GM18870 (cell line): Measurements from ENCODE around the gene TMEM39A.

Experiments
- ATAC-seq: cut with Tn5 transposase; IDR thresholded peaks from one replicate; pipeline ENCODE4 v1.9.1; 2021; ENCODE audit warnings: moderate library complexity; ENCODE audit not compliant: unreplicated experiment

The TMEM39A gene

DNA sequence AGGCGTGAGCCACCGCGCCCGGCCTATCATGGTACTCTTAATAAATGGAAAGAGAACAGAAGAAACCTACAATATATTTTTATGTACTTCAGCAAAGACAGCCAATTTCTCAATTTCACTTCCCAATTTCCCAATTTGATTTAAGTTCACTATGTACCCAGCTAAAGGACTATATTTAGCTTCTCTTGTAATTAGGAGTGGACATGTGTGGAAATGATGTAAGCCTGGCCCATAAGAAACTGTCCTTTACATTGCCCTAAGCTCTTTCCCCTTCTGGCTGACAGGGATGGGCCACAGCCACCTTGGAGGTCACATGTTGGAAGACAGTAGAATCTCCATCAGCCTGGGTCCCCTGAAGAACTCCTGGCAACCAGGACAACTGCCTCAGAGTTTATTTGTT, 6.2 kb downstream of the TMEM39A start:
- ATAC-seq = no peak

DNA sequence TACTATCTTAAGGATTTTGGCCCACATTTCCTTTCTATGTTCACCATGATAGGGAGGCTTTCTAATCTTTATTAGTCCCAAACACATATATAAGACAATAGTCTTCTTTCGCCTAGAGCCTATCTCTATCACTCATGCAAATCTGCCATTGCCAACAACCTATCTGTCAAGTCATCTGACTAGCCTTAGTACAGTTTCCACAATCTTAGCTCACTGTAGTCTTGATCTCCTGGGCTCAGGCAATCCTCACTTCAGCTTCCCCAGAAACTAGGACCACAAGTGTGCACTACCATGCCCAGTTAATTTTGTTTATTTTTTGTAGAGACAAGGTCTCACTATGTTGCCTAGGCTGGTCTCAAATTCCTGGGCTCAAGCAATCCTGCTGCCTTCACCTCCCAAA, 6.9 kb downstream of the TMEM39A start:
- no peak for ATAC-seq

DNA sequence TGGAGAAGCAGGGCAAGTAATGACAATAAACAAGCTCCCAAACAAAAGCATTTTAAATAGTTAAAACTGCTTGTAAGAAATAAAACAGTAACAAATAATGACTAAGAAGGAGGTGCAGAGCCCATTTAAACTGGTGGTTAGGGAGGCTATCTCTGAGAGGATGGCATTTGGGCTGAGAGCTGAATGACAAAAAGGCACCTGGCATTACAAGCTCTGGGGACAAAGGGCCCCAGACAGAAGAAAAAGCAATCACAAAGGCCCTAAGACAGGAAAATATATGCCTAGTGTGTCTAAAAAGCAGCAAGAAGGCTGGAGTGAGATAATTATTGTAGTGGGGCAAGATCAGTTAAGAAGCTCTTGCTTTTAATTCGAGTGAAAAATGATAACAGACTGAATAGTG, 9.6 kb downstream of the TMEM39A start:
- no peak for ATAC-seq

DNA sequence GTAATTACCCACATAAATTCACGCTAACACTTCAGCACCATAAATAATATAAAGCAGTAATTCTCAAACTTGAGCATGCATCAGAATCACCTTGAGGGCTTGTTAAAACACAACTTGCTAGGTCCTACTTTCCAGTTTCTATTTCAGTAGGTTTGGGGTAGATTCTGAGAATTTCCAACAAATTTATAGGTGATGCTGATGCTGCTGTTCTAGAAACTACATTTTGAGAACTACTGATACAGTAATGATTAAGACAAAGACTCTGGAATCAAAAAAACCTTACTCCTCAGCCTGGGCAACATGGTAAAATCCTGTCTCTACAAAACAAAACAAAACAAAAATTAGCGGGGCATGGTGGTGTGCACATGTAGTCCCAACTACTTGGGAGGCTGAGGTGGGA, 18.8 kb downstream of the TMEM39A start:
- no peak for ATAC-seq

DNA sequence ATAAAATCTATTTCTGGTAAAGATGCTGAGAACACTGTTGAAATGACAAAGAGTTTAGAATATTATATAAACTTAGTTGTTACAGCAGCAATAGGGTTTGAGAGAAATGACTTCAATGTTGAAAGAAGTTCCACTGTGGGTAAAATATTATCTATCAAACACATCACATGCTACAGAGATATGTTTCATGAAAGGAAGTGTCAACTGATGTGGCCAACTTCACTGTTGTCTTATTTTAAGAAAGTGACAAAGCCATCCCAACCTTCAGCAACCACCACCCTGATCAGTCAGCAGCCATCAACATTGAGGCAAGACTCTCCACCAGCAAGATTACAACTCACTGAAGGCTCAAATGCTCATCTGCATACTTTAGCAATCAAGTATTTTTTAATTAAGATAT, 20.2 kb downstream of the TMEM39A start:
- ATAC-seq = no peak

DNA sequence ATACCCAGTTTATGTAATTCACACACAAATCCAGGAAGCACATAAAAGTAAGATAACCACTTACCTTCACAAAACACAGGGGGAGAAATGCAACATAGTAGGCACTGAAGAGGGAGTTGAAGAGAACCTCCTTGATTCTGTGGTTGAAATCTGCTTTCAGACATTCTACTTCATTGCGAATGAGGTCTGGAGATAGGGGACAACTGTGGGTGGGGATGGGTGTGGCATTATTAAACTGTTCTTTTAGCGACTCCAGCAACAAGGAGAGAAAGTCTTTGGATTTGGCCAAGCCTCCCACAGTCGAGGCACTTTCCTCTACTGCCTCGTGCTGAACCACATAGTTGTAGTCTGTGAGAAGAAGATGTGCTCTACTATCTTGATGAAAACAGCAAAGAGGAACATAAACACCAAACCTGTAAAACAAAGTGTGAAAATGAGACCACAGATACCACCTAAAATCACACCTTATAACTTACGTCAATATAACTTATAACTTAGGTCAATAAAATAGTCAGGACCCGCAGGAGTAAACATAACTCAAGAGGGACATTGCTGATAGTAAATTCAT, 25.6 kb downstream of the TMEM39A start:
- ATAC-seq = no peak

DNA sequence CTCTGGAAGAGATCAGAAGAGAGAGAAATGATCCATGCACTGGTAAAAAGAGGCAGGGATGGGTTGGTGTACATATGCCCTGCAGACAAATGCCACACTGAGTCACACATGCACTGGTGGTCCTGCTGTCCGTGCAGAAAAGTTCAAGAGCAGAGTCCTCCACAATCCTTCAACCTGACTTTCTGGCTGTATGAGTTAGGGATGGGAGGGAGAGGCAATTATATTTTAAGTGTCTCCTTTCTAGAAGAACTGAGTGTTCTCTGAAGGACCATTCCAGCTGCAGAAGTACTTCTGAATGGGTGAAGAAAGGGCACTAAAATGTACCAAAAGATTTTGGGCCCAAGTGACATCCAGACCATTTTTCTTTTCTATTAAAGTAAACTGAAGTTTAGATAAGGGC, 26.4 kb downstream of the TMEM39A start:
- no peak for ATAC-seq

DNA sequence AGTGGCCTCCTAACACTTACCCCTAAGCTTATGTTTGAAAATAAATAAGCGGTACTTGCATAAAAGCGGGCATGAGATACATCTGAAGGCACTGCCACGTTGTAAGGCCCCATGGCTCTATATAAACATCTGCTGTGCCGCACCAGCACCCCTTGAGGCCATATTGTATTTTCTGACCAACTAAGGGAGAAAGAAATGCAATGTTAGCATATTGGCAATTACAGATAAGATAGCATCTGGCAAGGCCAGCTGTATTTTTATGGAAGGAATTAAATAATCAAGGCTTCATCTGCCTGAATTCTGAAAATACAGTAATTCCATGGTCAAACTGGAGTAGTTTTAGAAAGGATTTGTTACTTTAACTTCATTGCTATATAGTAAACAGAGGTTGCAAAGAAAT, 28.7 kb downstream of the TMEM39A start:
- ATAC-seq = no peak

DNA sequence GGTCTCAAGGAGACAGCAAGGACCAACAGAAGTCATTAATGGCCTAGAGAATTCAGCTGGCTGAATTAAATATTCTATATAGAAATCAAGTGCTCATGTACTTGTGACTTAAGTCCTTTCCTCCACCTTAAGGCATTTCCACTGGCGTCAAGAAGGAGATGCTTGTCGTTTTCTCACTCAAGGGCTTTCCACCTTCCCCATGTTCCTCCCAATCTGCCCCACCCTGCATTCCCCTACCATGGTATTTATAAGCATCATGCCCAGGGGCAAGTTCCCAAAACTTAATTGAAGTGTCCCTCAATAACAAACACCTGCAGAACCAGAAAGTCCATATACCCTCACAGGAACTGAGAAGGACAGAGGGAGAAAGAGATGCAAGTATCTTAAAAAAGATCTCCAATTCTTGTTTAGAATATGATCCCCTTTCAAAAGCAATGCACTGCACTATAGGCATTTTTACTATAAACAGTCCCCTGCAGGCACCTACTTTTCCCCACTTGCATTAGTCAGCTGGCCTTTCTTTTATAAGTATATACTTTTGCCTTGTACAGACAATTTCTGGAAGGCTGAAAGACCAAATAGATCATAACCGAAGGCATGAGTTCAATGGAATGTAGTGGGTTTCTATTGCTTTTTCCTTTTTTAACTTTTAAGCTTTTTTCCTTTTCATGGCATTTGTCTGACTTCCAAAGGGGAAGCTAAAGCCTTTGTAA, 29.6 kb downstream of the TMEM39A start:
- no peak for ATAC-seq

DNA sequence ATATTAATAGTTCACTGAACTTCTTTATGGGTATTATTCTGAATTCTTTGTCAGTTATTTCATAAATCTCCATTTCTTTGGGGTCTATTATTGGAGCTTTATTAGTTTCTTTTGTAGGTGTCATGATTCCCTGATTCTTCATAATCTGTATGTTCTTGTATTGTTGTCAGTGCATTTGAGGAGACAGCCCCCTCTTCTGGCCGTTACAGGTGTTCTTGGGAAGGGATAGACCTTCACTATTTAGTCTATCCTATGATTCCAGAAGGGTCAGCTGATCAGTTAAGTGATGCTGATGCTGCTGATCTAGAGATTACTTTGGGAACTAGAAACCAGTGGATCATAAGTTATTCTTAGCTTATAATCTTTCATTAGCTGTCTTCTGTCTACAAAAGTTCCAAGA, 34.9 kb downstream of the TMEM39A start:
- no peak for ATAC-seq

DNA sequence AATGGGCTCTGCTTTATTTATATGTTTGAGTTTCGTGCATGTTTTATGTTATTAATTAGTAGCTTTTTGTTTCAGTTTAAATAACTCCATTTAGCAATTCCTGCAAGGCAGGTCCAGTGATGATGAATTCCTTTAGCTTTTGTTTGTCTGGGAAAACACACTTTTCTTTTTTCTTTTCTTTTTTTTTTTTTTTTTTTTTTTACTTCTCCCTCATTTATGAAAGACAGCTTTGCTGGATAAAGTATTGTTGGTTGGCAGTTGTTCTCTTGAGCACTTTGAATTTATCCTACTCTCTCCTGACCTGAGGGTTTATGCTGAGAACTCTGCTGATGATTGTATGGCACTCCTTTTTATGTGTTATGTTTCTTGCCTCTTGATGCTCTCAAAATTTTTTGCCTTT, 35.7 kb downstream of the TMEM39A start:
- no peak for ATAC-seq

DNA sequence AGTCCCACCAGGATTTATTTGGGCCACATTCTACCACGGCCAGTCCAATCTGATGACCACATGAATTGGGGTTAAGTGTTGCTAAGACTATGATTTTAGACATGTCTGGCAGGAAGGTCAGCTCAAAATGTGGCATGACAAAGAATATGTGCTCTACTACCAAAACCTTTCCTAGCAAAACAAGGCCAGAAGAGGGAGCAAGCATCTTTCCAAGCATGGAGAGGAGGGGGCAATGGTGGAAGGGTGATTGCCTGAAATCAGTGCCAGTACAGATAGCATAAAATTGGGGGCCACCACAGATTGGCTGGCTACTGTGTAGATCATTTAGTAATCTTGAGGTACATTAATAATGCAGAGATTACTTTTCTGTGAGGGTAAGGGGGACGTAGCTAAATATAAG, 43.2 kb downstream of the TMEM39A start:
- no peak for ATAC-seq

DNA sequence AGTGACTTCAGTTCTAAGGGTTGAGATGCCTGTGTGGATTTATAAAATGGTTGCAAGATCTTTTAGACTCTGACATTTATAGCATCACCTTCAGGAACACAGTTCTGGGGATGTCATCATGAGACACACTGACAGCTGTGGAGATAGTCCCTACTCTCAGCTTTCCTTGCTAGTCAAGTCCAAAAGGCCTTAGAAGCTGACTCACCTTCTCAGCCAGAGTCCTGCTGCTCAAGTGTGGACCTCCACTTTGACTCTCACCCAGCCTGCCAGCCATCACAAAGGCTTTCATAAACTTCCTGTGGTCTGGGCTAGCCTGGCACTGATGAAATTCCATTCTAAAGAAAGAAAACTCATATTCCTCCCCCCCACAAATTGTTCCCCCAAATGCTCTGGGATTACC, 44.8 kb downstream of the TMEM39A start:
- no peak for ATAC-seq

DNA sequence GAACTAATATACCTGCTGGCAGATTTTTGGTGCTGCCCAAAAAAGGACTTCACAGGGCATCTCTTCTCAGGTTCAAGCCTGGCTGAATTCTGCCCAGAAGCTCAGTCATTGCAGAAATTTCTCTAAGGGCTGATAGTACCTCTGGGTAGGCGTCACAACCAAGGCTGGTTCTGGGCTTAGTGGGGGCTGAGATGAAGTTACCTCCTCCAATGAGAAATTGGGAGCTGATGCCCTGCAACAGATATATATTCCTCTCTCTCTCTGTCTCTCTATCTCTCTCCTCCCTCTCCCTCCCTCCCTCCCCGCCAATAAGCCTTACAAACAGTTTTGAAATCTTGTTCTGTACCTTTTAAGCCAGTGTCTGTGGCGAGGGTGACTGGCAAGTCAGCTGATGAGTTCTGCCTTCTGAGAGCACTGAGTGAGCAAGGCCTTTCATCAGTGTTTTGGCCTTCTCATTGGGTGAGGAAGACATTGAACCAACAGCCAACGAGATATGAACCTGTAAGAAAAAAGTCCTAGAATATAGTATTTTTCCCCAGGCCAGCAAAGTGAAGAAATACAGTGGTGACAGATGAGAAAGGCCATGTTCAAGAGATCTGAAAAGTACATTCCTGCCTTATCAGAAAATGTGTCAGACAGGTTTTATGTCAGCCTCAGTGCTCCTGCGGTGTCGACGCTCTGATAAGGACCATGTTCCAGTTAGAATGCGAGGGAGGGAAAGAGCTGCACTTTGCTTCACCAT, 45.5 kb downstream of the TMEM39A start:
- ATAC-seq = no peak

DNA sequence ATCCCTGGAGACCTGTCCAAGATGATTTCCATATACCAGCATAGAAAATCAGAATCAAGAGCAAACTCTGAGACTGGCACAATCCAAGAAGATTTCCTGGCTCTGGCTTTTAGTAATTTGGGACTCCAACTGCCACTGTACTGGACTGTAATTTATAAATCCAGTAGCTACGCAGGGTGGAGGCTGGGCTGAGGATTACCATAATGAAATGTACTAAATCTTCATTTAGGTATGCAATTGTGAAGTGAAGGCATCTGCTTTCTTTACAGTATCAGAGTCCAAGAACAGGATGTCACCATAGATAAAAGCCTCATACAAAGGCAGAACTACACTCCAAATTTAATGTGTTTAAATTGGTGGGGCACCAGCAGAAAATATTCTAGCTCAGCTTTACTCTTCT, 46.5 kb downstream of the TMEM39A start:
- no peak for ATAC-seq

DNA sequence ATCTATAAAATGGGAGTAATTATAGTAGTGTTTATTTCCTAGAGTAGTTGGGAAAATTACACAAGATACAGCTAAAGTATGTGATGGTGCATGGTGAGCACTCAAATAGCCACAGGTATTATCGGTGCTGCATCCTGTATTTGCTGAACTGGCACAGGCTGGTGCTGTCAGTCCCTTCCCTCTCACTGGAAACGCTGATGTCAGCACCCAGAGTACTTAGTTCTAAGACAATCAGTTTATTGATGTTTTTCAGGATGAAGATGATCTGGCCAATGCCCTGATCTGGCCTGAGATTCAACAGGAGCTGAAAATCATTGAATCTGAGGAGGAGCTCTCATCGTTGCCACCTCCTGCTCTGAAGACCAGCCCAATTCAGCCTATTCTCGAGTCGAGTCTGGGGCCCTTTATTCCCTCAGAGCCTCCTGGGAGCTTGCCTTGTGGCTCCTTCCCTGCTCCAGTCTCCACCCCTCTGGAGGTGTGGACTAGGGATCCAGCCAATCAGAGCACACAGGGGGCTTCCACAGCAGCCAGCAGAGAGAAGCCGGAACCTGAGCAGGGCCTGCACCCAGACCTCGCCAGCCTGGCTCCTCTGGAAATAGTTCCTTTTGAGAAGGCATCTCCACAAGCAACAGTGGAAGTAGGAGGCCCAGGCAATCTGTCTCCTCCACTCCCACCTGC, 49.7 kb downstream of the TMEM39A start:
- ATAC-seq = no peak

DNA sequence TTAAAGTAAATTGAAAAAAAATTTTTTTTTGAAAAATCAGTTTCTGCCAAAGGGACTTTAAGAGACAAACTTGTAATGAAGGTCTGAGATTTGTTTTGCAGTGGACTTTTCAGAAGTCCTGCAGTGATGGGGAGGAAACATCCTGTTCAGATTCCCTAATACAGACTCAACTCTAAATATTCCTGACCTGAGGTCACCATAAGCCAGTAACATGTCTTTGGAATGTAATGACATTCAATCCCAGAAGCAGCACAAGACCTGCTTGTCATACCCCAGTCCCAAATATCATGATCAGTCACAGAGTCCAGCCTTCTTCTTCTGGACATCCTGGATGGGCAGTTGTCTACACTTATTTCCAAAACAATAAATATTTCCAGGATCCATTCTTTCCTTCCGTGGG, 53.6 kb downstream of the TMEM39A start:
- no peak for ATAC-seq

DNA sequence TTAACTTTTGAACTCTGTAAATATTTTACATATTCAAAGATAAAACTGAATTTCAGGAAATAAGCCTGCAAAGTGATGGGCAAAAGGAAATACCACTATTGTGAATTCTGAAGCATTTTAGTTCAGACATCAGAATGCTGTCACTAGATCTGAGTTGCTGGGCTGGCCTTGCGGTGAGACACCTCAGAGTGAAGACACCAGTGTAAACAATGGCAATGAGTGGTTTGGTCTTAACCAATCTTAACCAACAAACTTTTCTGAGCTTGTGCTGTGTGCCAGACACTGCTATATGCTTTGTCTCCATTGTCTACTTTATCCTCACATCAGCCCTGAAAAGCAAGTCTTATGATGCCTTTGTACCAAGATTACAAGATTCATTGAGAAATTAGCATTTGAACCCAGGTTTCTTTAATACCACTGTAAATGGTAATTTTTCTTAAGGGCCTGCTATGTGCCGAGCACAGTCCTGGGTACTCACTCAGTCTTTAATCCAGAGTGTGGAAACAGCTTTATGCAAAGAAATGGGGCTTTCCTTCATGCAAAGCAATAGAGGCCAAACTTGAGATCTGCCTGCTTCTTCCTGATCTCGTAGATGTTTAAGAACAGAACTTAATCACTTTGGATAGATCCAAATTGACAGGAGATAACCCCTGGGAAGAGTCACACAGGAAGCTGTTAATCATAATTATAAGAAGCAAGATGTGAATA, 55.0 kb downstream of the TMEM39A start:
- ATAC-seq = no peak

DNA sequence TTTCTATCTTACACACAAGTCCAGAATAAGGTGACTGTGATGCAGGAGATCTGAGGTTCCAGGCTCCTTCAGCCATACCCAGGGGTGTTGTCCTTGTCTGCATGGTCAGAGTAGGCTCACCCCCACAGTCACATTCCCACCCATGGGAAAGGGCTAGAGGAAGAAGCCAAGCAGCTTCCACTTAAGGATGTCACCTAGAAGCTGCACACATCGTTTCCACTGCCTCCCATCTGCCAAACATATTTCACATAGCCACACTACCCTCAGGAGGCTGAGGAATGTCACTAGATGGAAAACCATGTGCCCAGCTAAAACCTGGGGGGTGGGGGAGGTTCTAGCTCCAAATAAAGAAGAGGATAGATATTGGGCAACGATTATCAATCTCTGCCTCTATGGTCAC, 58.1 kb downstream of the TMEM39A start:
- no peak for ATAC-seq

DNA sequence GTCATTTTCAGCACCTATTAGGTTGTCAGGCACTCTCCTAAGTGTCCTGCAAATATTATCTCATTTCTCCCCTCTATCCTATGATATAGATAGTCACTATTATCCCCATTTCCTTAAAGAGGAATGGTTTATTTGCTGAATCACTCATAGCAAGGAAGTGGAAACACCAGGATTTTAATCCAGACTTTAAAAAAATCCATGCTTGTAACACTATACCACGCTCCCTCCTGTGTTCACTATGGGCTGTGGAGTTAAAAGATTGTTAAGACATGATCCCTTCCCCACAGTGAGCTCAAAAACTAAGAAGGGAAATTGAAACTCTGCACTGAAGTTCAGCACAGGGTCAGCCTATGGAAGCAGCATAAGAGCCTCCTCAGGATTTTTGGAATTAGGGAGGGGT, 60.2 kb downstream of the TMEM39A start:
- ATAC-seq = no peak

DNA sequence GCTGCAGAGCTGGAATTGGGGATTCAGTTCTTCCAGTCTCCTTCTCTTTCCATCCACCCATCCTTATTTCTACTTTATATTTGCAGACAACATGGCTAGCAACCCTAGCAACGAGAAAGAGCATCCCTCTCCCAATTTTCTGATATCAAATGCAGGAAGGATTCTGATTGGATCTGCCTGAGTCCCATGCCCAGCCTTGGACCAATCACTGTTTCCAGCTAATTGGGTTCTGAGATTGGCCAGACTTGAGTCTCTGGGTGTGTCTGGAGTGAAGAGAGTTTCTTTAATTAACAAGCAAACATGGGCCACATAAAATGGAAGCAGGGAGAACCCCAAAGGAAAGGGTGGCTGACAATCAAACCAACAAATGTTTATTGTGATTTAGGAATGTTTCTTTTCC, 60.6 kb downstream of the TMEM39A start:
- no peak for ATAC-seq
